ENCODE data around the gene ZFHX2. TPM values are rescaled to one million over a fixed set of nuclear protein-coding genes. Genes with fewer than 3 reads are reported as not detected.
"Not testable (repeated sequence)": the region's sequence is repeated elsewhere in the genome, so short reads cannot be mapped to it uniquely, and the experiment has no call there.

The ZFHX2 gene
- 1.5 TPM for polyA plus RNA-seq (ENCODE audit: insufficient read length)

GRCh38 chr14:23551266-23552028, at the start of gene ZFHX2:
TSS of gene ZFHX2 (minus strand) at chr14:23551765. CDS start at chr14:23535325, 16,440 bp downstream.
- DNase-seq (ENCODE audit: low read depth) = no peak

GRCh38 chr14:23600806-23601205, 49.2 kb upstream of the ZFHX2 start:
- no peak for DNase-seq (ENCODE audit: low read depth)

GRCh38 chr14:23600322-23600707, 48.8 kb upstream of the ZFHX2 start:
- DNase-seq (ENCODE audit: low read depth) = no peak

- not testable (repeated sequence) for DNase-seq (ENCODE audit: low read depth)
These were observed 42.6 kb upstream of the ZFHX2 start for GRCh38 chr14:23594191-23594590.

- DNase-seq (ENCODE audit: low read depth) = no peak
These were observed 38.6 kb upstream of the ZFHX2 start for GRCh38 chr14:23590198-23590597.

- DNase-seq (ENCODE audit: low read depth) = no peak
These were observed 38.0 kb upstream of the ZFHX2 start for GRCh38 chr14:23589606-23590005.

- peak; percentile 61 for DNase-seq (ENCODE audit: low read depth)
These were observed 37.5 kb upstream of the ZFHX2 start for GRCh38 chr14:23588884-23589598.

- not testable (repeated sequence) for DNase-seq (ENCODE audit: low read depth)
These were observed 33.1 kb upstream of the ZFHX2 start for GRCh38 chr14:23584527-23585203.

- DNase-seq (ENCODE audit: low read depth) = not testable (repeated sequence)
These were observed 32.4 kb upstream of the ZFHX2 start for GRCh38 chr14:23583761-23584526.

GRCh38 chr14:23582906-23583760, 31.6 kb upstream of the ZFHX2 start:
- DNase-seq (ENCODE audit: low read depth) = no peak

- no peak for DNase-seq (ENCODE audit: low read depth)
These were observed 29.4 kb upstream of the ZFHX2 start for GRCh38 chr14:23580948-23581281.

GRCh38 chr14:23580152-23580926, 28.8 kb upstream of the ZFHX2 start:
- no peak for DNase-seq (ENCODE audit: low read depth)

GRCh38 chr14:23579739-23580138, 28.2 kb upstream of the ZFHX2 start:
- no peak for DNase-seq (ENCODE audit: low read depth)

GRCh38 chr14:23579311-23579630, 27.7 kb upstream of the ZFHX2 start:
- no peak for DNase-seq (ENCODE audit: low read depth)

- no peak for DNase-seq (ENCODE audit: low read depth)
These were observed 27.2 kb upstream of the ZFHX2 start, which contains the start of gene JPH4 for GRCh38 chr14:23578560-23579310. TSS of gene JPH4 (minus strand) at chr14:23578790. CDS start at chr14:23577453, 1,337 bp downstream.

GRCh38 chr14:23577710-23578392, 26.3 kb upstream of the ZFHX2 start:
- no peak for DNase-seq (ENCODE audit: low read depth)

GRCh38 chr14:23577004-23577681, 25.6 kb upstream of the ZFHX2 start:
- DNase-seq (ENCODE audit: low read depth) = no peak

- no peak for DNase-seq (ENCODE audit: low read depth)
These were observed 21.9 kb upstream of the ZFHX2 start for GRCh38 chr14:23573384-23574015.
